Liver (tissue), 9 donors: ENCODE measurements around the gene HOXB3. TPM values are rescaled to one million over a fixed set of nuclear protein-coding genes. Genes with fewer than 3 reads are reported as not detected.

ENCODE experiments used
- DNase-seq: peaks from one replicate; pipeline ENCODE4 v3.0.0-alpha.2; 2017; ENCODE audit warnings: low spot score
- H3K27ac ChIP-seq, 2 donors: one replicate each; pipeline ENCODE4 v1.7.0; 2013; ENCODE audit warnings: inconsistent platforms in 2 of 2, low read length in 2 of 2, control low read depth in 1 of 2, low read depth in 1 of 2, mild to moderate bottlenecking in 1 of 2
- H3K27me3 ChIP-seq, 4 donors: one replicate each; pipeline versions ENCODE4 v1.6.1 to v1.7.0; 2013; ENCODE audit warnings: low read length in 3 of 4, inconsistent platforms in 1 of 4, mild to moderate bottlenecking in 1 of 4, moderate library complexity in 1 of 4; ENCODE audit not compliant: control insufficient read depth in 4 of 4, insufficient read depth in 4 of 4
- H3K36me3 ChIP-seq, 4 donors: one replicate each; pipeline versions ENCODE4 v1.6.1 to v1.7.0; 2013; ENCODE audit warnings: low read length in 3 of 4, mild to moderate bottlenecking in 3 of 4, low read depth in 1 of 4, moderate library complexity in 1 of 4; ENCODE audit not compliant: control insufficient read depth in 4 of 4, insufficient read depth in 3 of 4
- H3K4me1 ChIP-seq, 4 donors: one replicate each; pipeline versions ENCODE4 v1.6.1 to v1.7.0; 2013; ENCODE audit warnings: low read length in 3 of 4, mild to moderate bottlenecking in 3 of 4, moderate library complexity in 1 of 4; ENCODE audit not compliant: control insufficient read depth in 4 of 4, insufficient read depth in 4 of 4
- H3K4me3 ChIP-seq, 3 donors: one replicate each; pipeline versions ENCODE4 v1.6.1 to v1.7.0; 2013; ENCODE audit warnings: low read length in 3 of 3, control low read depth in 1 of 3, low read depth in 1 of 3, mild to moderate bottlenecking in 1 of 3
- H3K9ac ChIP-seq, 2 donors: one replicate each; pipeline ENCODE4 v1.7.0; 2013; ENCODE audit warnings: low read length in 2 of 2, mild to moderate bottlenecking in 2 of 2, moderate library complexity in 2 of 2, control low read depth in 1 of 2, low read depth in 1 of 2
- H3K9me3 ChIP-seq, 4 donors: one replicate each; pipeline versions ENCODE4 v1.6.1 to v1.7.0; 2013; ENCODE audit warnings: low read length in 3 of 4; ENCODE audit not compliant: control insufficient read depth in 4 of 4
- ATF3 ChIP-seq: IDR thresholded peaks from 2 replicates; pipeline ENCODE4 v1.6.1; 2016; ENCODE audit warnings: antibody characterized with exemption
- EGR1 ChIP-seq, 2 donors: IDR thresholded peaks; 2 replicates each; pipeline ENCODE4 v1.6.1; 2016 to 2018; ENCODE audit warnings: antibody characterized with exemption in 2 of 2, low read depth in 2 of 2
- FOXA1 ChIP-seq: IDR thresholded peaks from 2 replicates; pipeline ENCODE4 v1.6.1; 2016; ENCODE audit warnings: antibody characterized with exemption
- FOXA2 ChIP-seq: IDR thresholded peaks from 2 replicates; pipeline ENCODE4 v1.6.1; 2016; ENCODE audit warnings: antibody characterized with exemption
- GABPA ChIP-seq, 2 donors: IDR thresholded peaks in 1 of 2; conservative IDR thresholded peaks in 1 of 2; 2 replicates each; pipeline ENCODE4 v1.6.1; 2016; ENCODE audit warnings: antibody characterized with exemption in 2 of 2, mild to moderate bottlenecking in 1 of 2, moderate library complexity in 1 of 2
- HNF4A ChIP-seq, 2 donors: conservative IDR thresholded peaks; 2 replicates each; pipeline ENCODE4 v1.6.1; 2016; ENCODE audit warnings: antibody characterized with exemption in 2 of 2, mild to moderate bottlenecking in 2 of 2
- HNF4G ChIP-seq: IDR thresholded peaks from 2 replicates; pipeline ENCODE4 v1.6.1; 2016; ENCODE audit warnings: antibody characterized with exemption
- JUND ChIP-seq, 2 donors: IDR thresholded peaks; 2 replicates each; pipeline ENCODE4 v1.6.1; 2016; ENCODE audit warnings: antibody characterized with exemption in 2 of 2
- NR2F2 ChIP-seq: IDR thresholded peaks from 2 replicates; pipeline ENCODE4 v1.6.1; 2016; ENCODE audit warnings: antibody characterized with exemption
- RAD21 ChIP-seq, 2 donors: IDR thresholded peaks; 2 replicates each; pipeline ENCODE4 v1.6.1; 2016; ENCODE audit warnings: antibody characterized with exemption in 2 of 2, mild to moderate bottlenecking in 2 of 2
- REST ChIP-seq: IDR thresholded peaks from 2 replicates; pipeline ENCODE4 v1.6.1; 2016; ENCODE audit warnings: antibody characterized with exemption, mild to moderate bottlenecking
- RXRA ChIP-seq, 2 donors: IDR thresholded peaks; 2 replicates each; pipeline ENCODE4 v1.6.1; 2017 to 2018; ENCODE audit warnings: antibody characterized with exemption in 2 of 2, mild to moderate bottlenecking in 1 of 2
- SP1 ChIP-seq: IDR thresholded peaks from 2 replicates; pipeline ENCODE4 v1.6.1; 2018; ENCODE audit warnings: antibody characterized with exemption, mild to moderate bottlenecking
- TAF1 ChIP-seq: conservative IDR thresholded peaks from 2 replicates; pipeline ENCODE4 v1.6.1; 2016; ENCODE audit warnings: antibody characterized with exemption, mild to moderate bottlenecking
- YY1 ChIP-seq: IDR thresholded peaks from 2 replicates; pipeline ENCODE4 v1.6.1; 2016; ENCODE audit warnings: antibody characterized with exemption, mild to moderate bottlenecking
- ZBTB33 ChIP-seq: IDR thresholded peaks from 2 replicates; pipeline ENCODE4 v1.6.1; 2016; ENCODE audit warnings: antibody characterized with exemption
- WGBS: extraction: QIAGEN DNeasy Blood & Tissue Kit; methylation state at CpG from one replicate; pipeline ENCODE4 v1.1.7; 2013; 5-methylcytosine and 5-hydroxymethylcytosine counted together
- polyA plus RNA-seq, 2 donors: library from polyadenylated mRNA; stranded (reverse) in 1 of 2; unstranded in 1 of 2; fragments of 200-250 nt in 1 of 2; fragments of >200 nt in 1 of 2; fragmentation: Nextera tagmentation in 1 of 2; extraction: Ambion mirVana in 1 of 2; gene quantifications; one replicate each; pipeline versions ENCODE4 v1.2.1 to v1.2.3, GENCODE V29; 2013 to 2015
- total RNA-seq, 2 donors: library from RNA; depleted of rRNA; stranded (reverse); fragments of >200 nt; gene quantifications; one replicate each; pipeline ENCODE4 v1.2.3, GENCODE V29; 2014
- TF ChIP-seq, protein P1 (sequence below): fragments of 150-350 bp; IDR thresholded peaks from 2 replicates; pipeline ENCODE4 v1.5.1; 2017; ENCODE audit warnings: improper control_type of control experiment, low read depth, low read length; ENCODE audit not compliant: missing input control
- TF ChIP-seq, protein P2 (sequence below): IDR thresholded peaks from 2 replicates; pipeline ENCODE4 v1.6.1; 2016; ENCODE audit warnings: antibody characterized with exemption
- donor health status: healthy.
- donor health status: healthy.
- donor health status: healthy.
- donor health status: healthy.
- donor health status: healthy.

HOXB3 gene
- total and polyA plus RNA-seq, 4 donors: 0.75 to 2.2 (median 1.2) TPM

GRCh38 chr17:48615047-48615962, 25.3 kb upstream of the HOXB3 start, which contains the start of gene HOXB8:
HOXB8 (minus strand) TSS chr17:48615292; CDS start chr17:48614704, 588 bp downstream.
- TF ChIP-seq RXRA (IDR thresholded peaks at IDR 0.05) (no peak), YY1 (no peak), ATF3 (no peak), ZBTB33 (no peak), RAD21 (IDR thresholded peaks at IDR 0.05) (no peak), HNF4A (conservative IDR thresholded peaks at IDR 0.05) (no peak), NR2F2 (no peak), JUND (IDR thresholded peaks at IDR 0.05) (no peak), FOXA2 (no peak), FOXA1 (no peak), GABPA (IDR thresholded peaks at IDR 0.05 in 1 of 2, conservative IDR thresholded peaks at IDR 0.05 in 1 of 2) (no peak), HNF4G (no peak), EGR1 (IDR thresholded peaks at IDR 0.05; ENCODE audit: low read depth in 2 of 2) (no peak), REST (no peak), TAF1 (no peak), SP1 (no peak)
- TF ChIP-seq, protein P1, sequence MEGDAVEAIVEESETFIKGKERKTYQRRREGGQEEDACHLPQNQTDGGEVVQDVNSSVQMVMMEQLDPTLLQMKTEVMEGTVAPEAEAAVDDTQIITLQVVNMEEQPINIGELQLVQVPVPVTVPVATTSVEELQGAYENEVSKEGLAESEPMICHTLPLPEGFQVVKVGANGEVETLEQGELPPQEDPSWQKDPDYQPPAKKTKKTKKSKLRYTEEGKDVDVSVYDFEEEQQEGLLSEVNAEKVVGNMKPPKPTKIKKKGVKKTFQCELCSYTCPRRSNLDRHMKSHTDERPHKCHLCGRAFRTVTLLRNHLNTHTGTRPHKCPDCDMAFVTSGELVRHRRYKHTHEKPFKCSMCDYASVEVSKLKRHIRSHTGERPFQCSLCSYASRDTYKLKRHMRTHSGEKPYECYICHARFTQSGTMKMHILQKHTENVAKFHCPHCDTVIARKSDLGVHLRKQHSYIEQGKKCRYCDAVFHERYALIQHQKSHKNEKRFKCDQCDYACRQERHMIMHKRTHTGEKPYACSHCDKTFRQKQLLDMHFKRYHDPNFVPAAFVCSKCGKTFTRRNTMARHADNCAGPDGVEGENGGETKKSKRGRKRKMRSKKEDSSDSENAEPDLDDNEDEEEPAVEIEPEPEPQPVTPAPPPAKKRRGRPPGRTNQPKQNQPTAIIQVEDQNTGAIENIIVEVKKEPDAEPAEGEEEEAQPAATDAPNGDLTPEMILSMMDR: no peak
- TF ChIP-seq, protein P2, sequence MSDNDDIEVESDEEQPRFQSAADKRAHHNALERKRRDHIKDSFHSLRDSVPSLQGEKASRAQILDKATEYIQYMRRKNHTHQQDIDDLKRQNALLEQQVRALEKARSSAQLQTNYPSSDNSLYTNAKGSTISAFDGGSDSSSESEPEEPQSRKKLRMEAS: no peak
- H3K4me1 ChIP-seq: peaks cover 0 to 24% (median 7%) of the 10 kb centered on the region in 4 donors
- no peaks in the 10 kb centered on the region for H3K36me3 ChIP-seq
- no peaks in the 10 kb centered on the region for H3K9me3 ChIP-seq
- H3K4me3 ChIP-seq: peak within 1 kb of the TSS in 1 of 3 donors; percentile 13
- H3K27ac ChIP-seq: no peak within 1 kb of the TSS
- H3K27me3 ChIP-seq: peaks cover 11 to 34% (median 26%) of the 10 kb centered on the region in 4 donors
- 10% methylated on average over 41 of the region's 41 CpGs for WGBS
- H3K9ac ChIP-seq: no peak within 1 kb of the TSS
- no peak for DNase-seq
